Immature natural killer cell (primary cell): ENCODE data around the gene SLC47A2. TPM values are rescaled to one million over a fixed set of nuclear protein-coding genes. Genes with fewer than 3 reads are reported as not detected.

Source experiments
- DNase-seq, 3 donors: peaks; one replicate each; pipeline ENCODE4 v3.0.0; 2022; ENCODE audit warnings: mixed read lengths in 1 of 3
- H3K27ac Mint-ChIP-seq, 6 donors: one replicate each; pipeline ENCODE4 v1.8.0; 2020; ENCODE audit warnings: mixed read lengths in 6 of 6, mild to moderate bottlenecking in 5 of 6, inconsistent platforms in 4 of 6, moderate library complexity in 3 of 6
- H3K27me3 Mint-ChIP-seq, 3 donors: one replicate each; pipeline ENCODE4 v1.8.0; 2020 to 2021; ENCODE audit warnings: low read depth in 3 of 3, mild to moderate bottlenecking in 3 of 3, mixed read lengths in 3 of 3, moderate library complexity in 3 of 3, inconsistent platforms in 1 of 3
- H3K36me3 Mint-ChIP-seq, 3 donors: one replicate each; pipeline ENCODE4 v1.8.0; 2020; ENCODE audit warnings: mixed read lengths in 3 of 3, inconsistent platforms in 2 of 3, mild to moderate bottlenecking in 2 of 3
- H3K4me1 Mint-ChIP-seq, 2 donors: one replicate each; pipeline ENCODE4 v1.8.0; 2020; ENCODE audit warnings: inconsistent platforms in 2 of 2, mild to moderate bottlenecking in 2 of 2, mixed read lengths in 2 of 2, moderate library complexity in 1 of 2
- H3K4me3 Mint-ChIP-seq, 5 donors: one replicate each; pipeline ENCODE4 v1.8.0; 2020; ENCODE audit warnings: mild to moderate bottlenecking in 5 of 5, mixed read lengths in 5 of 5, inconsistent platforms in 3 of 5, moderate library complexity in 3 of 5
- H3K9me3 Mint-ChIP-seq, 6 donors: one replicate each; pipeline ENCODE4 v1.8.0; 2020; ENCODE audit warnings: mild to moderate bottlenecking in 6 of 6, mixed read lengths in 6 of 6, inconsistent platforms in 4 of 6, moderate library complexity in 3 of 6
- polyA plus RNA-seq, 3 donors: library from polyadenylated mRNA; unstranded; fragments of 300-500 nt; fragmentation: Illumina TruSeq; gene quantifications; one replicate each; pipeline ENCODE4 v1.2.3, GENCODE V29; 2021

The SLC47A2 gene
- polyA plus RNA-seq, 3 donors from 2014 or later: not detected

DNA sequence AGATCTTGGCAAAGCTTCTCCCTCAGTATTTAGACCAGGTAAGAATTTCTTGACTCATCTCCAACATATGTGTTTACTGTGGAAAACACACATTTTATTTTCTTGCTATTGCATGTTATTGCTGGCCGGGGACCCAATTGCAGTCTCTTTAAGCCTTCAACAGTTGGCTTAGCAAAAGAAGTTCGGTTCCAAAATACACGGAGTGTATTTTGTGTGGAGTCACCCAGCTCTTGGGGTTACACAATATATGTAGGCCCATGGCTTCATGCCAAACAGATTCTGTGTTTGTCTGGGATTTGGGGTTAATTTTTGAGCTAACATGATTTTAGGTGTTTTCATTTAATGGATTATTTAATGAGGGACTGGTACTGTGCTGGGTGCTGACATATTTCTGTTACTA lies 63.8 kb downstream of the SLC47A2 start:
- no peaks in the 10 kb centered on the region for H3K9me3 Mint-ChIP-seq
- no peak for DNase-seq
- H3K4me1 Mint-ChIP-seq: peaks cover 22 to 68% of the 10 kb centered on the region in 2 donors
- H3K27ac Mint-ChIP-seq: no peak overlapping the region
- H3K4me3 Mint-ChIP-seq: no peak overlapping the region
- H3K36me3 Mint-ChIP-seq: peaks cover 25 to 32% (median 30%) of the 10 kb centered on the region in 3 donors
- peaks cover 0 to 10% (median 6%) of the 10 kb centered on the region in 3 donors for H3K27me3 Mint-ChIP-seq

DNA sequence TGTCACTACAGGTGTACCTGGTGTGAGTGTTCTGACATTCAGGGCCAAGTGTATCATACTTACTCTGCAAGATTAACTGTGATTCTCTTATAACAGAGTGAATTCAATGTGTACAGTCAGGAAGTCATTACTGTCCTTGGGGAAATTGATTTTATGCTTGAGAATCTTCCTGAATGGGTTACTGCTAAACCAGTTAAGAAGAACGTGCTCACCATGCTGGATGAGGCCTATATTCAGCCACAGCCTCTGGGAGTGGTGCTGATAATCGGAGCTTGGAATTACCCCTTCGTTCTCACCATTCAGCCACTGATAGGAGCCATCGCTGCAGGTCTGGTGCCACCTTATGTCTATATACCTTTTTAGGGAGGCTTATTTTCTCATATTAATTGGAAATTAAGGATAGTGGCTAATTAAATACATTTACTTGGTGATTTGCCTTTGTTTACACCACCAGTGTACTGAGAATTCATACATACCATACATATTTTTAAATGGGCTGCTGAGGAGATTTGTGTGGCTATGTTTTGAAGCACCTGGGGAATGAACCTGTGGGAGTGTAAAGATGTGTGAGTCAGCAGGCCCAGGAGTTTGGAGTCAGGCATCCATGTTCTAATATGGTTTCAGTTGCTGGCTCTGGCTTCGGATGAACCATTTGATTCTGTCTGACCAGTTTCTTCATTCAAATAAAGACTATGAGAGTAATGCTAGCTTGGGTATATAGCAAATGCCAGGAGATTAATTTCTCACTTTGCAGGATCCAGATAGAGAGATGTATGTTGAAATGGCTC lies 64.7 kb downstream of the SLC47A2 start:
- DNase-seq: no peak
- H3K36me3 Mint-ChIP-seq: peaks cover 24 to 28% (median 26%) of the 10 kb centered on the region in 3 donors
- no peak overlapping the region for H3K4me3 Mint-ChIP-seq
- no peaks in the 10 kb centered on the region for H3K9me3 Mint-ChIP-seq
- peaks cover 0 to 10% (median 6%) of the 10 kb centered on the region in 3 donors for H3K27me3 Mint-ChIP-seq
- peaks cover 30 to 71% of the 10 kb centered on the region in 2 donors for H3K4me1 Mint-ChIP-seq
- H3K27ac Mint-ChIP-seq: no peak overlapping the region

DNA sequence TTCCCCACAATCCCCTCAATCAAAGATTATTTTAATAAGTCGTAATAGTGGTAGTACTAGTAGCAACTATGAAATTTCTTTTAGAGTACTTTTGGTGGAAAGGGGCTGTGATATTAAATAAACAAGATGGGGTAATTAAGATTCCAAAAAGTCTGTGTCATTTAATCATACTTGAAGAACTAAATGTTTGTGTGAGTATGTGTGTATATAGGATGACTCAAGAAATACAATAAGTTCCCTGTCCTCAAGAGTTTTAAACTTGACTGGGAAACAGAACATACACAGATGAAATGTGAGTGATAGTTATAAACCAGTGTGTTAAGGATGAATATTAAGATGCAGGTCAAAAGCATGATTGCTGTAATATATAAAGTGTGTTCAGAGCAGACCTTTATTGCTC lies 65.6 kb downstream of the SLC47A2 start:
- H3K27me3 Mint-ChIP-seq: peaks cover 2 to 10% (median 7%) of the 10 kb centered on the region in 3 donors
- H3K4me1 Mint-ChIP-seq: peaks cover 30 to 63% of the 10 kb centered on the region in 2 donors
- no peaks in the 10 kb centered on the region for H3K9me3 Mint-ChIP-seq
- no peak for DNase-seq
- peak overlapping the region in 4 of 5 donors; percentile 50 to 96 (median 60) for H3K4me3 Mint-ChIP-seq
- peak overlapping the region in 2 of 6 donors; percentile 49 to 71 for H3K27ac Mint-ChIP-seq
- peaks cover 17 to 24% (median 19%) of the 10 kb centered on the region in 3 donors for H3K36me3 Mint-ChIP-seq

- Mint-ChIP-seq H3K36me3 (peaks cover 7 to 18% (median 8%) of the 10 kb centered on the region in 3 donors), H3K27ac (peak overlapping the region; percentile 41 to 91 (median 77)), H3K27me3 (peaks cover 2 to 10% (median 7%) of the 10 kb centered on the region in 3 donors), H3K9me3 (no peaks in the 10 kb centered on the region), H3K4me3 (peak overlapping the region; percentile 94 to 98 (median 96)), H3K4me1 (peaks cover 30 to 51% of the 10 kb centered on the region in 2 donors)
- DNase-seq: no peak
These were observed 67.2 kb downstream of the SLC47A2 start for GRCh38 chr17:19649274-19649541.

DNA sequence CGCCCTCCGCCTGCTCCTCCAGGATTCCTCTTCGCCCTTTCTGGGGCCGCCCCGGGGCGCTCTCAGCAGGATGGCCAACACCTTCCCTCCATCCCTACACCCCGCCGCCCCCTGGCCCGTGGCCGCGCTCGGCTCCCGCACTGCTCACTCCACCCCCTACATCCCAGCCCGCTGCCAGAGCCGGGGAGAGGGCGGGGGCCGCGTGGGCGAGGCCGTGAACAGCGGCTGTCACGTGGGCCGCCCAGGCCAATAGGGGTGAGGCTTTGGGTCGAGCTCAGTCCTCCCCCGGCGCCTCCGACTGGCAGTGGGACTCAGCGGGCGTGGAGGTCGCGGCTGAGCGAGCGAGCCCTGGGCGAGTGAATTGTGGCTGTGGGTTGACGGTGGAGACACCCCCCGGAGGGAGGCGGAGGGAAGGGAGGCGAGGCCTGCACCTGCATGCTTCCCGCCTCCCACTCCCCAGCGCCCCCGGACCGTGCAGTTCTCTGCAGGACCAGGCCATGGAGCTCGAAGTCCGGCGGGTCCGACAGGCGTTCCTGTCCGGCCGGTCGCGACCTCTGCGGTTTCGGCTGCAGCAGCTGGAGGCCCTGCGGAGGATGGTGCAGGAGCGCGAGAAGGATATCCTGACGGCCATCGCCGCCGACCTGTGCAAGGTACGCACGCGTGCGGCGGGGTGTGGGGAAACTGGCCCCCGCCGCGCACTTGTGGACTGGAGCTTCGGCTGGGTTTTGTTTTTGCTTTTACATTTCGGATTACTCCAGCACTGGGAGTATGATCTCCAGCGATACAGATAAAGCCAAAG lies 67.7 kb downstream of the SLC47A2 start, which contains the start of gene ALDH3A2:
Gene ALDH3A2, plus strand, starts transcription at position 277 of the 799 bp plus-strand sequence. Its CDS starts 221 bp downstream, at position 498.
- DNase-seq: peak; percentile 91 to 92 (median 91)
- Mint-ChIP-seq H3K27me3 (peaks cover 2 to 10% (median 7%) of the 10 kb centered on the region in 3 donors), H3K27ac (peak within 1 kb of the TSS; percentile 80 to 96 (median 92)), H3K4me3 (peak within 1 kb of the TSS; percentile 94 to 98 (median 96)), H3K4me1 (peaks cover 30 to 51% of the 10 kb centered on the region in 2 donors), H3K36me3 (peaks cover 4 to 15% (median 5%) of the 10 kb centered on the region in 3 donors), H3K9me3 (no peaks in the 10 kb centered on the region)

DNA sequence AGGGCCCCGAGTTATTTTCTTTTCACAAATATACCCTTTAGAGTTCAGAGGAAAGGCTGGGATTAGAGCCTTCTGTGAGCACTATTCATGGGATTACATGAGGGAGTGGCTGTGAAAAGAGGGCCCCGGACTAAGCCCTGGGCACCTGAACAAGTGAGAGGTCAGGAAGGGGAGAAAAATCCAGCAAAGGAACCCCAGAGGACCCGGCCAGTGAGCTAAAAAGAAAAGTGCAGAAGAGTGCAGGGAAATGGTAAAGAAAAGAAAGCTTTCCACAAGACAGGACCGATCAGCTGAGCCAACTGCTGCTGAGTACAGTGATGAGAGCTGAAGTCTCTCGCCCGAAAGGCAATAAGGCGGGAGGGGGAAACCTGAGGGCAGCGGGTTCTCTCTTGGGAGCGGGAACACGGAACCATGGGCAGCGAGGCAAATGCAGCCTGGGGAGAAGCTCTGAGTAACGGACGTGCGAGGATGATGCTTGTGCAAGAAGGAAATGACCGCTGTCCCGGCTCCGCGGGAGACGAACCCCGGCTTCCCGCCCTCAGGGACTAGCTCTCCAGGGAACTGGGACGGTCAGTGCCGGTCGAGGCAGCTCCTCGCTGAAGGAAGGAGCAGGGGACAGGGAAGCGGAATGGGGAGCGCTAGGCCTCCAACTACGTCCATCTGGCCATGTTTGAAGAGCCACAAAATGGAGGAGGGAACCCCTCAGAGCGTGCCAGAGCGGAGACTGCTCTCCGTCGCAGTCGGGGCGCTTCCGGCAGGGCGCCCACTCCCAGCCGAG lies 68.5 kb downstream of the SLC47A2 start:
- Mint-ChIP-seq H3K4me1 (peaks cover 30 to 51% of the 10 kb centered on the region in 2 donors), H3K27me3 (peaks cover 2 to 10% (median 7%) of the 10 kb centered on the region in 3 donors), H3K36me3 (peaks cover 0 to 9% (median 4%) of the 10 kb centered on the region in 3 donors), H3K27ac (peak overlapping the region; percentile 80 to 96 (median 92)), H3K9me3 (no peaks in the 10 kb centered on the region), H3K4me3 (peak overlapping the region; percentile 94 to 98 (median 96))
- DNase-seq: no peak

DNA sequence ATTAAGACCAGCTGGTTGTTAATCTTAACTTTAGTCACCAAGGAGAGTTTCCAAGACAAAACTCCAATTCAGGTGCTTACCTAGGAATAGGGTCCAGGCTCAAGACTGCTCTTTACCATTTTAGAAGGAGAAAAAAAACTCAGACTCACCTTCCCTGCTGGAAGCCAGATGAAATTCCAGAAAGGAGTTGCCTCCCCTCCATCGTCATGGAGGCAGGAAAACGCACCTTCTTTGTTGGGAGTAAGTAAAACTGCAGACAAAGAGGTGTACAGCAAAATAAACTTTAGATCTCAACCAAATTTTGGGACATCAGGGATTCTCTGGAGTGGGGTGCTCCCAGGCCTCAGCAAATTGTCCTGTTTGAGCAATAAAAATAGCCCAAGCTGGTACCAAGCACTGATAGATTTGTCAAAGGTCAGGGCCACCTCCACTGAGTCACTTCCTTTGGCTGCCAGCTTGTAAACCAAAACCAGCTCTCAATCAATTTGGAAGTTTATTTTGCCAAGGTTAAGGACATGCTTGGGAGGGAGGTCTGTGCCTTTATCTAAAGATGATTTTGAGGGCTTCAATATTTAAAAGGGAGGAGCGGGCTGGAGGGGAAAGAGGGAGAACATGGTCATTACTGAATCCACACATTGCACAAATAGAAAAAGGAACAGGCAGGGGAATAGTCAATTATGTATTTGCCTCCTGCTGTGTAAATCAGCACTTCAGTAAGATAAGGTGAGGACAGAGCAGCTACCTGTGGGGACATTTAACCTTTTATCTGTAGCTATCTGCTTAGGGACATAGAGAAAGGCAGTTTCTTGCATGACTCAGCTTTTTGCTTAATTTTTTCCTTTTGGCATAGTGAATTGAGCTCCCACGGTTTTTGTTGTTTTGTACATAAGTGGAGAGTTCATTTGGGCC lies 69.3 kb downstream of the SLC47A2 start:
- Mint-ChIP-seq H3K27me3 (peaks cover 2 to 10% (median 7%) of the 10 kb centered on the region in 3 donors), H3K36me3 (peaks cover 0 to 3% (median 0%) of the 10 kb centered on the region in 3 donors), H3K27ac (peak overlapping the region; percentile 80 to 96 (median 92)), H3K9me3 (no peaks in the 10 kb centered on the region), H3K4me1 (peaks cover 30 to 49% of the 10 kb centered on the region in 2 donors), H3K4me3 (peak overlapping the region; percentile 94 to 98 (median 96))
- peak in 1 of 3 donors; percentile 2 for DNase-seq

- Mint-ChIP-seq H3K9me3 (no peaks in the 10 kb centered on the region), H3K36me3 (no peaks in the 10 kb centered on the region), H3K27ac (peak overlapping the region in 1 of 6 donors; percentile 47), H3K27me3 (peaks cover 2 to 10% (median 7%) of the 10 kb centered on the region in 3 donors), H3K4me1 (peaks cover 28 to 36% of the 10 kb centered on the region in 2 donors), H3K4me3 (peak overlapping the region in 3 of 5 donors; percentile 12 to 67 (median 31))
- DNase-seq: peak; percentile 31 to 44 (median 36)
These were observed 70.6 kb downstream of the SLC47A2 start for GRCh38 chr17:19645734-19646201.

- H3K4me3 Mint-ChIP-seq: no peak overlapping the region
These were observed 71.7 kb downstream of the SLC47A2 start for GRCh38 chr17:19644493-19645210.

GRCh38 chr17:19642373-19642893 lies 74.0 kb downstream of the SLC47A2 start:
- Mint-ChIP-seq H3K4me1 (peaks cover 6% of the 10 kb centered on the region in 2 donors), H3K27ac (no peak overlapping the region), H3K36me3 (no peaks in the 10 kb centered on the region), H3K27me3 (peaks cover 2% of the 10 kb centered on the region in 3 donors), H3K9me3 (peaks cover 0 to 4% (median 0%) of the 10 kb centered on the region in 6 donors), H3K4me3 (no peak overlapping the region)
- DNase-seq: no peak

More at GRCh38 chr17:19644493-19645210, 71.7 kb downstream of the SLC47A2 start:
- Mint-ChIP-seq H3K27me3 (peaks cover 2 to 10% (median 7%) of the 10 kb centered on the region in 3 donors), H3K9me3 (peaks cover 0 to 2% (median 0%) of the 10 kb centered on the region in 6 donors), H3K36me3 (no peaks in the 10 kb centered on the region), H3K27ac (no peak overlapping the region), H3K4me1 (peaks cover 22 to 25% of the 10 kb centered on the region in 2 donors)
- no peak for DNase-seq

- H3K4me3 Mint-ChIP-seq: no peak overlapping the region
- no peak overlapping the region for H3K27ac Mint-ChIP-seq
- no peak for DNase-seq
- H3K4me1 Mint-ChIP-seq: peaks cover 0 to under 1% of the 10 kb centered on the region in 2 donors
- peaks cover 2% of the 10 kb centered on the region in 3 donors for H3K27me3 Mint-ChIP-seq
- H3K9me3 Mint-ChIP-seq: peaks cover 0 to 4% (median 0%) of the 10 kb centered on the region in 6 donors
- no peaks in the 10 kb centered on the region for H3K36me3 Mint-ChIP-seq
These were observed 74.6 kb downstream of the SLC47A2 start for GRCh38 chr17:19641687-19642372.
